HUES64 (cell line): ENCODE measurements around the gene AGAP1.

Experiments used
- H3K27ac ChIP-seq: 2 replicates; pipeline ENCODE4 v1.7.0; 2013; ENCODE audit warnings: low read depth, low read length, inconsistent platforms
- H3K27me3 ChIP-seq: 2 replicates; pipeline ENCODE4 v1.6.1; 2013; ENCODE audit warnings: mild to moderate bottlenecking, low read length; ENCODE audit not compliant: insufficient read depth
- H3K36me3 ChIP-seq: 2 replicates; pipeline ENCODE4 v1.6.1; 2013; ENCODE audit warnings: mild to moderate bottlenecking, low read length; ENCODE audit not compliant: insufficient read depth
- H3K4me1 ChIP-seq: 2 replicates; pipeline ENCODE4 v1.6.1; 2013; ENCODE audit warnings: mild to moderate bottlenecking, low read length, moderate library complexity; ENCODE audit not compliant: insufficient read depth
- H3K4me3 ChIP-seq: 2 replicates; pipeline ENCODE4 v1.5.1; 2013; ENCODE audit warnings: mild to moderate bottlenecking, low read length, moderate library complexity
- H3K9ac ChIP-seq: 2 replicates; pipeline ENCODE4 v1.6.1; 2013; ENCODE audit warnings: mild to moderate bottlenecking, low read depth, low read length
- H3K9me3 ChIP-seq: 2 replicates; pipeline ENCODE4 v1.6.1; 2013; ENCODE audit warnings: low read depth, low read length; ENCODE audit not compliant: insufficient read depth
- WGBS: fragments of 150-250, 120-280 bp; methylation state at CpG from one replicate; pipeline ENCODE4 v1.1.7; 2013; ENCODE audit warnings: missing lambda C conversion rate; 5-methylcytosine and 5-hydroxymethylcytosine counted together

AGAP1 gene

DNA sequence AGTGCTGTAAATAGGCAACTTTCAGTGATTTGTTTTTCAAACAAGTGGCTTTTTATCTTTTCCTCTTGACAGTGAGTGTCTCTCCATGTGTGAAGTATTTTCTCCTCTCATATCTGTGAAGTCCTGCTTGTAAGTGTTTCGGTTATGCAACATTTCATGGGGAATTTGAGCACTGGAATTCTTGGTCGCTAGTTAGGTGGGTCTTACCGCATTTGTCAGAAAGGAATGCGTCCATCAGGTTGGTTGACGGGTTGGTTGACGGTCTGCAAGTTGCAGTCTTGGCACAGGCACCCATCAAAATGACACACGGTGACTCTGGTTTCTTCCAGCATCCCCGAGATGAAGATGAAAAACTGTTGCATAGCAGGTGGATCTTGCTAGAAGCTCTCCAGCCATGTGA lies 109.8 kb downstream of the AGAP1 start:
- Histone ChIP-seq H3K27me3 (no peaks in the 10 kb centered on the region), H3K9ac (no peak overlapping the region), H3K4me1 (peaks cover 8% of the 10 kb centered on the region; the same call in 1 of the 2 replicates), H3K27ac (no peak overlapping the region), H3K36me3 (no peaks in the 10 kb centered on the region), H3K9me3 (no peaks in the 10 kb centered on the region), H3K4me3 (no peak overlapping the region)
- 95% methylated on average over 8 of the region's 8 CpGs for WGBS

DNA sequence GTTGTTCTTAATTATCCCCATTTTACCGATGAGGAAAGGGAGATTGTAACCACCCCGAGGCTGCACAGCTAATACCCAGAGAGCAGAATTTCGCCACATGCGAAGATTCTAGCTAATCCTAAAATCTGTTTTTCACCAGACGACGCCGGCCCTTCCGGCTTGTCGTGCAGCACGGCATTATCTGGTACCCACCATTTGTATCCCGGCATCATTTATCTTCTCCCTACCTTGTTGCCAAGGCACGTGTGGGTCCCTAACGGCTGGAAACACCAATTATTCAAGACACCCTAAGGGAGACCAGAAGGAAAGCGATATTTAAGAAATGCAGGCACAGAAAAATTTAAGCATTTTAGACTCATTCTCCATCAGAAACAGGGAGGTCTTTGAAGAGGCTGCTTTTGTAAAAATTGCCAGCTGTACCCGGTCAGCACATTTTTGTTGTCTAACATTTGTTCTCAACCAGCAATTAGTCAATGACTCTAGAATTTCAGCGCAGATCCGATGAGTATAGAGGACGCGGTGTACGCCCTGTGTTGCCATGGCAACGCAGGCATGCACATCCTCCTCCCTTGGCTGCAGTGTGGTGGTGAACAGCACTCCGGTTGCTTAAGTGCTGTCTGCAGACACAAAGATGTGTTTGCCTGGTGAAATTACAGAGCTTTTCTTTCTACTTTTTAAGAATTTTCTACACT lies 111.6 kb downstream of the AGAP1 start:
- WGBS, result 63% methylated on average over 22 of the region's 22 CpGs

DNA sequence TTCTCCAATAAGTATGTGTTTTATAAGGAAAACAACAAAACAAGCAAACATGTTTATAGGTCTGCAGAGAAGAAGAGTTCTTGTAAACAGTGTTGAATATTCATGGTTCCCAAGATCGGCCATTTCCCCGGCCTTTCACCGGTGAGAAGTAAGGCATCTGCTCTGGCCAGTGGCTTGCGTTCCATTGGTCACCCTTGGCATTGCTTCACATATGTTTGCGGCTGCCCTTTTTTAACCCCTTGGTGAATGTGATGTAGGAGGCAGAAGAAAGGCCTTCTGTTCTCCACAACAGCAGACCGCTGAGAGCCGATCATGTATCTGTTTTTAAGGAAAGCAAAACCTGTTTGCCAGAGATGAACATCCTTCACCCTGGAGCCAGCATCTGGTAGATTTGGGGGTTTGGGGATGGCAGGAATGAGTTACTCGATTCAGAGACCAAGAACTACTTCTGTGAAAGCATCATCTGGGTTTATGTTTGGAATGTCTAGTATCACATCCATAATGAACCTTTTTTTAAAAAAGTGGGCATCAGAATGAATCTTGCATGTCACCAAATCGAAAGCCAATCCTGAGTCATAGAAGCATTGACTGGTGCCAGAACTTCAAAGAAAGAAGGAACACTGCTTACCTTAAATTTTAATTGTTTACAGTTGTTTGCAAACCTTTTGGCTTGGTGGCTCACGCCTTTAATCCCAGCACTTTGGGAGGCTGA lies 112.3 kb downstream of the AGAP1 start:
- 76% methylated on average over 10 of the region's 10 CpGs for WGBS
- Histone ChIP-seq H3K9me3 (no peaks in the 10 kb centered on the region), H3K36me3 (no peaks in the 10 kb centered on the region), H3K27me3 (no peaks in the 10 kb centered on the region), H3K9ac (no peak overlapping the region), H3K27ac (no peak overlapping the region), H3K4me1 (peaks cover 6% of the 10 kb centered on the region; the same call in 1 of the 2 replicates), H3K4me3 (no peak overlapping the region)

More for the DNA sequence above, 111.6 kb downstream of the AGAP1 start:
- no peaks in the 10 kb centered on the region for H3K27me3 ChIP-seq
- no peak overlapping the region for H3K4me3 ChIP-seq
- no peaks in the 10 kb centered on the region for H3K36me3 ChIP-seq
- H3K9ac ChIP-seq, result no peak overlapping the region
- no peaks in the 10 kb centered on the region for H3K9me3 ChIP-seq
- peaks cover 6% of the 10 kb centered on the region; the same call in 1 of the 2 replicates for H3K4me1 ChIP-seq
- H3K27ac ChIP-seq, result no peak overlapping the region

GRCh38 chr2:235607546-235608199 lies 113.8 kb downstream of the AGAP1 start:
- Histone ChIP-seq H3K4me1 (peaks cover 6% of the 10 kb centered on the region; the same call in 1 of the 2 replicates), H3K27ac (no peak overlapping the region), H3K27me3 (no peaks in the 10 kb centered on the region), H3K9me3 (no peaks in the 10 kb centered on the region), H3K36me3 (no peaks in the 10 kb centered on the region), H3K9ac (no peak overlapping the region), H3K4me3 (no peak overlapping the region)
- 87% methylated on average over 18 of the region's 18 CpGs for WGBS

GRCh38 chr2:235608200-235608887 lies 114.5 kb downstream of the AGAP1 start:
- no peaks in the 10 kb centered on the region for H3K36me3 ChIP-seq
- H3K4me1 ChIP-seq, result peaks cover 6% of the 10 kb centered on the region; the same call in 1 of the 2 replicates
- WGBS, result 94% methylated on average over 13 of the region's 14 CpGs
- H3K9ac ChIP-seq, result no peak overlapping the region
- no peak overlapping the region for H3K27ac ChIP-seq
- H3K4me3 ChIP-seq, result no peak overlapping the region
- no peaks in the 10 kb centered on the region for H3K27me3 ChIP-seq
- H3K9me3 ChIP-seq, result no peaks in the 10 kb centered on the region

DNA sequence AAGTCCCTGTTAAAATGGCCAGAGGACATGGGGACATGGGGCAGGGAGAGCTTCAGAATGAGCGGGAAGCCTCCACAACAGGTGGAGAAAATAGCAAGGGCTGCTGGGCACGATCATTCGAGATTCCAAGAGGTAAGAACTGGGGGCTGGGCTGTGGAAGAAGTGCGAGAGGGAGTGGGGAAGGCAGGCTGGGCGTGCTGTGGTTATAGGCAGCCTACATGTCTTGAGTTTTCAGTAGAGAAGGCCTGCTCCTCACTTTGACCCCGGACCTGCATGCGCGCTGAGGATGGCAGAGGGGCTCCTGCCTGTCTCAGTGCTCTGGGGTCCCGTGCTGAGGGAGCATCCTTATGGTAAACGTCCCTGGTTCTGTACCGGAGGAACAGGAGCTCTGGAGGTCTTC lies 115.5 kb downstream of the AGAP1 start:
- no peaks in the 10 kb centered on the region for H3K36me3 ChIP-seq

GRCh38 chr2:235609746-235610145 lies 115.9 kb downstream of the AGAP1 start:
- no peaks in the 10 kb centered on the region for H3K36me3 ChIP-seq
- peaks cover 6% of the 10 kb centered on the region; the same call in 1 of the 2 replicates for H3K4me1 ChIP-seq
- H3K4me3 ChIP-seq, result no peak overlapping the region
- H3K9ac ChIP-seq, result no peak overlapping the region
- no peak overlapping the region for H3K27ac ChIP-seq
- no peaks in the 10 kb centered on the region for H3K9me3 ChIP-seq
- 96% methylated on average over 5 of the region's 5 CpGs for WGBS
- H3K27me3 ChIP-seq, result no peaks in the 10 kb centered on the region

More for the DNA sequence above, 115.5 kb downstream of the AGAP1 start:
- H3K27me3 ChIP-seq, result no peaks in the 10 kb centered on the region
- WGBS, result 94% methylated on average over 11 of the region's 11 CpGs
- H3K9me3 ChIP-seq, result no peaks in the 10 kb centered on the region
- H3K4me3 ChIP-seq, result no peak overlapping the region
- no peak overlapping the region for H3K9ac ChIP-seq
- H3K4me1 ChIP-seq, result peaks cover 6% of the 10 kb centered on the region; the same call in 1 of the 2 replicates
- no peak overlapping the region for H3K27ac ChIP-seq

- Histone ChIP-seq H3K36me3 (no peaks in the 10 kb centered on the region), H3K4me3 (no peak overlapping the region), H3K9ac (no peak overlapping the region), H3K9me3 (no peaks in the 10 kb centered on the region), H3K27ac (no peak overlapping the region), H3K4me1 (peaks cover 3% of the 10 kb centered on the region; the same call in 1 of the 2 replicates), H3K27me3 (no peaks in the 10 kb centered on the region)
- WGBS, result 94% methylated on average over 12 of the region's 12 CpGs
Observed at GRCh38 chr2:235610696-235611257, 116.9 kb downstream of the AGAP1 start.

- H3K4me1 ChIP-seq, result no peaks in the 10 kb centered on the region
- H3K4me3 ChIP-seq, result no peak overlapping the region
- H3K36me3 ChIP-seq, result no peaks in the 10 kb centered on the region
- H3K27ac ChIP-seq, result no peak overlapping the region
- H3K9me3 ChIP-seq, result no peaks in the 10 kb centered on the region
- no peaks in the 10 kb centered on the region for H3K27me3 ChIP-seq
- WGBS, result 93% methylated on average over 1 of the region's 1 CpG
- H3K9ac ChIP-seq, result no peak overlapping the region
Observed at GRCh38 chr2:235611349-235611748, 117.5 kb downstream of the AGAP1 start.

DNA sequence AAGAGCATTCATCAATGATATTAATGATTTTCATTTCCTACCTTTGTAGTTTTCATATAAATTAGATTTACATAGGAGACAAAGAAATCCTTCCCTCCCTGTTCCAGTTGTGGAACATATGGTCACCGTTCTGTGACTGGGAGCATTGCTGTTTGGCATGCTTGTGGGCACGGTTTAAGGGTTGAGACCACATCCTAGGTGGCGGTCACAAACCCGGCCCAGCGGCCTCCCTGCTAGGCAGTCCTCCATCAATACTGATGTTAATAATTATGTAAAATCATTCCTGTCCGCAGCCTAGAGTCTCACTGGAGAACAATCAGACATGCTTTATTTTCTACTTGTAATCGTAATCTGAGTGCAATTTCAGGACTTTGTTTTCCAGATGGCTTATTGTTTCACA lies 117.9 kb downstream of the AGAP1 start:
- Histone ChIP-seq H3K9ac (no peak overlapping the region), H3K27me3 (no peaks in the 10 kb centered on the region), H3K27ac (no peak overlapping the region), H3K4me3 (no peak overlapping the region), H3K9me3 (no peaks in the 10 kb centered on the region), H3K36me3 (no peaks in the 10 kb centered on the region), H3K4me1 (no peaks in the 10 kb centered on the region)
- WGBS, result 95% methylated on average over 7 of the region's 7 CpGs
